SKM-1 (cell line): Measurements from ENCODE around the gene PCDH18.

Experiments used
- DNase-seq: peaks from one replicate; lab custom pipeline; 2025; ENCODE audit not compliant: unreplicated experiment; lab: John Stamatoyannopoulos, UW

The PCDH18 gene

GRCh38 chr4:137470806-137471205, 61.5 kb downstream of the PCDH18 start:
- no peak for DNase-seq
